NCI-H460 (cell line): Measurements from ENCODE around the gene VAV3. TPM values are rescaled to one million over a fixed set of nuclear protein-coding genes. Genes with fewer than 3 reads are reported as not detected.

Experiments used
- DNase-seq: peaks from one replicate; pipeline ENCODE4 v3.0.0-alpha.2; 2016; ENCODE audit warnings: low read depth; ENCODE audit errors: extremely low read depth
- total RNA-seq: library from RNA; depleted of rRNA; stranded (reverse); fragments of >200 nt; shearing (Covaris generic); gene quantifications from 2 replicates; pipeline ENCODE4 v1.2.3, GENCODE V29; 2014

VAV3 gene
- total RNA-seq, 1 experiment from 2014 or later = 0.79 TPM

DNA sequence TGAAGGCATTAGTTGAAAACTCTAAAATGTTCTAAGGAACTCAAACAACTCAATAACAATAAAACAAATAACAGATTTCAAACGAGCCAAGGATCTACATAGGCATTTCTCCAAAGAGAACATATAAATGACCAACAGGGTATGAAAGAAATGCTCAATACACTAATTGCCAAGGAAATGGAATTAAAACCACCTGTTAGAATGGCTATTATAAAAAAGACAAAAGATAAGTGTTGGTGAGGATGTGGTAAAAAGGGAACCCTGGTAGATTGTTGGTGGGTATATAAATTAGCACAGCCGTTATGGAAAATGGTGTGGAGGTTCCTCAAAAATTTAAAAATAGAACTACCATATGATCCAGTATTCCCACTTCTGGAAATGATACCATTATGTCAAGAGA, 9.1 kb upstream of the VAV3 start:
- no peak for DNase-seq

DNA sequence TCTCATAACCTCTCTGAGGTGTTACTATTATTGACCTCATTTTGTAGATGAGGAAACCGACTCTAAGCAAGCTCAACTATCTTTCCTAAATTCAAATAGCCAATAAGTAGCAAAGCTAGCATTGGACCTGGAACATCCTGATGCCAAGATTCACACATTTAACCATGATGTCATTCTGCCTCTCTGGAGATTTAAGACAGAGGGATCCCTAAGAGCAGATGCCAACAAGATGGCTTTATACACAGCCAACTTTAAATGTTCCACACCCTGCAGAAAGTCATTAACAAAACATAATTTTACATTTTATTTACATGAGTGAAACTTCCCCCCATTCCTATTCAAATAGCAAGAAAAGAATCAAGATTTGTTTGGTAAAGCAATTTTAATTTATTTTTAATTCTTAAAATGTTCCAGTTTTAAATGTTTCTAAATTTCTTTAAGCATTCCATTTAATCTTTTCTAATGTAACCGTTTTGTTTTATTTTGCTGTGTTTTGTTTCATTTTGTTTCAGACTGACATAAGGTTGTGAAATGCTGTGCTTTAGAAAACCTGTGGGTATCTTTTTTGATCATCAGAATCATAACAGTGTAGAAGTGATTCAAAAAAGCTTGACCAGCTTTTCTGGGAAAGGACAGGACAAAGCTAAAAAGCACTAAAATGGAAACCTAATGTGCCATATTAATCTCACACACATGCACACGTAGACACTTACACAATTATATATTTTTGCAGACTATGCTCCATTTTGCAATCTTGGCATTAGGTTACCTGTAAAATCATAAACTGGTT, 7.6 kb upstream of the VAV3 start:
- DNase-seq = no peak

DNA sequence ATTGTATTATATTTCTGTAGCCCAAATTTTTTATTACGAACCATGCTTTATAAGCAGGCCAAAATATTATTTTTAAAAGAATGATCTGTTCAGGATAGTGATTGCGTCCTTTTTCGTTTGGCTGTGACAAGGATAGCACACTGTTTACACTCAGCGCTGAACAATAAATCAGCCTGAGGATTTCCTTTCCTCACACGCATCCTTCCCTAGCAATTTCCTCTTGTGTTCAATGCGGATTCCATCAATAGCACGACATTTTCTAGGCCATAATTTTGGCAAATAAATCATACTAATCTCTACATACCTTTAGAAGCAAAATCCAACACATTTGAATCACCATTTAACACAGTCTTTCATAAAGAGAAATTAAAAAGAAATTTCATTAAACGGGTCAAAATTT, 1.6 kb upstream of the VAV3 start:
- DNase-seq = no peak

DNA sequence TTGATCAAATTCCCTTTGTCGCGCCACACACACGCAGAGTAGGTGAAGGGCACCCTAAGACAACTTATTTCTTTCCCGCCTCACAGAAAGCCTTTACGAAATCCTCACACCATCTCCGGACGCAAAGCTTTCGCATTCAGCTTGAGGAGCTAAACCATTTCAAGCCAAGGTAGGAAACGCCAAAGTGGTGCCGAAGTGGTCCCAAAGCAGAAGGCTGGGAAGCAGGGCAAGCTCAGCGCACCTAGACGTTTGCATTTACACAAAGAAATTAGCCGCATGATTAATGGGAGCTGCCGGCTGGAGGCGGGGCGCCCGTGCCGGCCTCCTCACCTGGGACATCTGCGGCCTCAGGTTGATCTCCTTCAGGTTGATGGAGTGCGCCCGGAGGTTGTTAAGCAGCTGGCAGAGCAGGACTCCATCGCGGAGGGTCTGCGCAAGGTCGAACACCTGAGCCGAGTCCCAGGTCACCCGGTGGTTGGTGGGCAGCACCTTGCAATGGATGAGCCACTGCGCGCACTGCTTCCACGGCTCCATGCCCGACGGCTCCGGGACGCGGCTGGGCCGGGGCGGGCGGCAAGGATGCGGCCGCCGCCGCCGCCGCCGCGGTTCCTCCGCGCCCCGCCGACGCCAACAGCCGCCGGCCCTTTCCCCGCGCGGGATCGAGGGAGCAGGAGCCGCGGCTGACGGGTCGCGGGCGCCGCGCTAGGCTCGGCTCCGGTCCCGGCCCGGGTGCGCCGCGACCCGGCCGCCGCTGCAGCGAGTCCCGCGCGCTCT, 457 bp downstream of the VAV3 start:
- no peak for DNase-seq

DNA sequence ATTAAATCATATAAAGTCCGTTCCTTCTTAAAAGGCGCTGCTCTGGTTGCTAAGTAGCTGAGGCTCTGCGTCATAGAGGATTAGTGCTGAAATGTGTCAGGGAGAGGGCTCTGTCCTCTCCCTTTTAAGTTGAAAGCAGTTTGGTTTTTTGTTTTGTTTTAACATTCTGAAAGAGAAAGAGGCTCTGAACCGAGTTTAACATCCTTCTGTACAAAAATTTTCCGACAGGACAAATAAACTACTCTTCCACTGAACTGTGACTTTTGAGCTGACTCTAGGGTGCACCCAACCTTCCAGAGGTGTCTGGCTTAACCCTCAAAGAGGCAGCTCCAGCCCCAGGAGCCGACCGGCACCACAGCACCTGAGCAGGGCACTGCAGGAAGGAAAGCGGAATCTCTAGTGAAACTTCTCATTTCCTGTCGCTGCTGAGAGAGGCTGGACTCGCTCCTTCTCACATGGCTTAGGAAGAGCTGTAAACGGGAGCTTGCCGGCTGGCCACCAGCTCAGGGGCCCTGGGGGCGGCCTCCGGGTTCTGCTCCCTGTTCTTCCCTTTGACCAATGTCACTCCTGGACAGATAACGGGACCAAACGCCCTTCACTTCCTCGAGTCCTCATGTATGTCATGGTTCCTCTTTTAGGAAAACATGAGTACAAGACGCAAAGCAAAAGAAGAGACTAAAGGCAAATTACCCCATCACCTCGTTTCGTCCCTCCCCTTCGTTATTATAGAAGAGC, 1.2 kb downstream of the VAV3 start:
- no peak for DNase-seq

DNA sequence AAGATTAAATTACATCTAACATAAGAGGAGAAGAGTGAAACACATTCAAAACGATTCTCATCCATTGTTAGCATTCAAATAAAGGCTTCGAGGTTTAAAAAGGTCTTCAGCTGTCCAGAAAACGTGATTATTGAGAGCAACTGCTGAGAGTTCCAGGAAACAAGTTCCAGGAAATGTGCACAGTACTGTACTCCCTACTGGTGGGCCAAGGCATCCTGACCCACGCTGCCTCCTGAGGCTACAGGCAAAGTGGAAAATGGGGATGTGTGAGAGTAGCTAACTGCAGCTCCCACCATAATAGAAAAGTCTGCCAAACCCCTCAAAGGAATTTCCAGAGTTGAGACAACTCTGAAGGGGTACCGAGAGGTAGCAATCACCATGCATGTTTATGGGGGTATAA, 2.0 kb downstream of the VAV3 start:
- DNase-seq = no peak

DNA sequence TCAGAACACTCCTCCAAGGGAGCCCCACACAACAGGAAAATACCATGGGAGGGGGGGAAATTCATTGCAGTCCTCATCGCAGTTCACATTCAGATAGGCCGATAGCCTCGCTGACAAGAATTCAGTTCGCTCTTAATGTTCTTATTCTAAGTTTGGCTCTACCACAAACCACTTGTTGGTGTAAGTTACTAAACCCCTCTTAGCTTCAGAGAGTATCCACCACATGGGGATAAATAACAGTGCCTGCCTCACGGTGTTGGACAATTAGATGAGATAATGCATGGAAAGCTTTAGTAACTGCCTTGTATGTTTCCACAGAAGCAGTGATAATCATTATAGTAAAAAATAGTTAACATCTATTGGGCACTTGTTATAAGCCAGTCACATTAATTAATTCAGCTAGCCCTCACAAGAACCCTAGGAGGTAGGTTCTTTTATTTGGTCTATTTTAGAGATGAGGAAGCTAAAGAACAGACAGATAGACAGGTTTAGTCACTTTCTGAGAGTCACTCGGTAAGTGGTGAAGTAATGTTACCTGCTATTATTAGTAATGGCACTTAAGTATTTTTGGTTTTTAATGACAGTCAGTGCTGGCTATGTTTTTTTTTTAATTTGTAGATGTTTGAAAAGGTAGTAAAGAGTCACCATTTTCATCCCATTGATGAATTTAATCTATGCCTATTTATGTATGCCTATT, 10.1 kb downstream of the VAV3 start:
- no peak for DNase-seq

DNA sequence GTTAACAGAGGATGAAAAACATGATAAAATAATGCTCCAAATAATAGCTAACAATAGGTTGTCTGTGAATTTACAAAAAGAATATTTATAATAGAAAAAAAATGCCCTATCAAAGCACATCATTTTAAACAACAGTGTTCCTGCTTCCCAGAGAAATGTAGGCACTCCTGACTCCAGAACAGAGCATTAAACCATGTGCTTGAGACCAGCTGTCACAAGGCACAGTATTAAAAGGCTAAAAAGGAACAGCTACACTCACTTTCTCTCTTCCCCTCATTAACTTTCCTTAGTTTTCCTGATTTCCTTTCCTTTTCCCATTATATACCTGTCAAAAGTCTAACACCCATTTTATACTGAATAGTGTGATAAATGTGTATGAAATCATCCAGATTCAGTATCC, 10.9 kb downstream of the VAV3 start:
- no peak for DNase-seq

DNA sequence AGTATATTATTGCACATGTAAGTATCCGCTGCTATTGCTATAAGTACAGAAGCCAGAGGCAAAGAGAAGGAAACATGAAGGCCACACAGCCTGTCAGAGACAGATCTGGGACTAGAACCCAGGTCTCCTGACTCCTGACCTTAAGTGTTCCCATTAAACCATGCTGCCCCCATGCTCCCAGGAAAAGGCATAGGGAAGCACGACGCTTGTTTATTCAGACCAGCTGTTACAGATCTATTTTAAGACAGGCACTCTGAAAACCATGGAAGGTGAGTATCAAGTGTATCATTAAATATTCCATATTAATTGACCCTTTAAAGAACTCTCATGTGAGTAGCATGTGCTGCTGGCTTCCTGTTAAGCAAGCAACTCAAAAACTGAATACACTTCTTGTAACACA, 11.4 kb downstream of the VAV3 start:
- DNase-seq = no peak

DNA sequence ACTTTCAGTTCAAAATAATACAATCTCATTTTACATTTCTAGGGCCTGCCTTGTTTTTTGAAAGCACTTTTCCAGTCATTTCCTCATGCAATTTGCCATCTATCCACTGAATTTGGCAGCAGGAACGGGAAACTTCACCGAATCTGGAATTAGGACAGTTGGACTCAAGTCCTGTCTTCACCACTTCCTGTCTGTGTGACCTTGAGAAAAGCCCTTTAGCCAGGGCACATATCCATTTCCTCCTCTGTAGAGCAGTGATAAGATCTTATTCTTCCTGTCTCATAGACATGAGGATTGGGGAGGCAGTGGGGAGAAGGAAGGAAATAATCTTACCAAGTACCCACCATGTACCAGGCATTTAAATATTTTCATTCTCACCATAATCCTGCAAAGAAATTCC, 12.0 kb downstream of the VAV3 start:
- no peak for DNase-seq

DNA sequence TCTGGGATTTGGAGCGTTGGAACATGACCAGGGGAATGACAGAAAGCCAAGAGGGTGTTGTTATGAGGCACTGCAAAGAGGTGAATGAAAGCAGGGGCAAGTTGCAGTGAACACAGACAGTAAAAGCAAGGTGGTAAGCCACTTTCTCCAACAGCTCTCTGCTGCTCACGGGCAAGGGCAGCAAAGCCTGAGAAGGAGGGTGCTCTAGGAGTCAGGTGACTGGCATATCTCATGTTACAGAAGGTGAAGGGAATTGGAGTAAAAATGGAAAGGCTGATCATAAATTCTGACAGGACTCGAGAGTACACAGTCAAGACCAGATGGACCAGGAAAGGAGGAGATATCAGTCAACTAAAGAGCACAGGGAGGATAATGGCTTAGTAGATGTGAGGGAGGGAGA, 14.5 kb downstream of the VAV3 start:
- DNase-seq = no peak

DNA sequence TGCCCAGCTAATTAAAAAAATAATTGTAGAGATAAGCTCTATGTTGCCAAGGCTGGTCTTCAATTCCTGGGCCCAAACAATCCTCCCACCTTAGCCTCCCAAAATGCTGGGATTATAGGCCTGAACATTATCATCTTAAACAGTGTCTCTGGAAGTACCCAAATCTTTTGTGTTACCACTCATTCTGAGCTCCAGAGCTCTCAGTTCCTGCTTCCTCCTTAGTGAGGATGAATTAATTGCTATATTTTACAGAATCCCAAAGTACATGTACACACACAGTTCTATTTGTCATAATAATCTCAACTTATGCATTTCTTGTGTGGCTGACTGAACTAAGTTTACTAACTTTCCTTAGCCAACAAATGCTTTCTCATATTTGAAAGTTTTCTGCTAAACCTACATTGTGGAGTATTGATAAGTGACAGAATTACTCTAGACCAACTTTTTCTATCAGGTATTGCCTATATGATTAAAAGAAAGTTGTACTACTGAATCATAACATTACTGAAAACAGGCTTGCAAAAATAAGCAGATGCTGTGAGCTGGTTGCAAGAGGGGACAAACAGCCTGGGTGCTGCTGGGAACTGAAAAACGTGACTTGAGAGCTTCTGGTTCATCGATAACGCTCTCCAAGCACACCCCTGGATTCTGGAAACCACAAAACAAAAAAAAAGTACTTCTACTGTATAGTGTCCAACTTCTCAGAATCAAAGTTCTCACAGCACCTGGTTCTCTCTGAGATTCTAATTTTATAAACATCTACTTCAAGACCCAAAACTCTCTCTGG, 15.3 kb downstream of the VAV3 start:
- DNase-seq = no peak

DNA sequence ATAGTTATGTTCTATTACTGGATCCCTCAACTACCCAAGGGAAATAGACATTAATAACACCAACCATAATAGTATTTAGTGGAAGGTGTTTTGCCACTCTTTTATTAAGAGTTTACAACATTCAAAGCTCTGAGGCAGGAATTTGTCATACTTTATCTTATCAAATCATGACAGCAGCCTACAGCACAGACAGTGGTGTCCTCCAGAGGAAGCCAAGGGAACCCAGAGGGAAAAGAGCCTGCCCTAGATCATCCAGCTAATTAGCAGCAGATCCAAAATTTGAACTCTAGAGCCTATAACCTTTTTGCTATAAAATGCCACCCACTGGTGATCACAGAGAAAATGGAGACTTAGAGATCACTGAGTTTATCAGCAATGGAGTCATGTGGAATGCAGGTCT, 18.2 kb downstream of the VAV3 start:
- DNase-seq = no peak

DNA sequence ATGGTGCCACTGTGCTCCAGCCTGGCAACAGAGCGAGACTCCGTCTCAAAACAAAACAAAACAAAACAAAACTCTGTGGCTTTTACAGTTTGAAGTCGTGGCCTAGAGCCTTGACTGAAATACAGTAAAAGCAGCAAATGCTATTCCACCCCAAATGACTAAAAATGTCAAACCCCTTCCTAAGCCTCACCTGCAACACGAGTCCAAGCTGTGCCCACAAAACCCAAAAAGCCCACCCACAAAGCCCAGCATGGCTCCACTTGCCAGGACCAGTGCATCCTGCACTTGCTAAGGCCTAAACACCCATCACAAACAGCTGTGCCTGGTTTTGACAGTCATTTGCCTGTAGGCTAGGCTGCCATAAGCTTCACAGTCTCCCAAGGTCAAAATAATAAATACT, 21.3 kb downstream of the VAV3 start:
- no peak for DNase-seq

DNA sequence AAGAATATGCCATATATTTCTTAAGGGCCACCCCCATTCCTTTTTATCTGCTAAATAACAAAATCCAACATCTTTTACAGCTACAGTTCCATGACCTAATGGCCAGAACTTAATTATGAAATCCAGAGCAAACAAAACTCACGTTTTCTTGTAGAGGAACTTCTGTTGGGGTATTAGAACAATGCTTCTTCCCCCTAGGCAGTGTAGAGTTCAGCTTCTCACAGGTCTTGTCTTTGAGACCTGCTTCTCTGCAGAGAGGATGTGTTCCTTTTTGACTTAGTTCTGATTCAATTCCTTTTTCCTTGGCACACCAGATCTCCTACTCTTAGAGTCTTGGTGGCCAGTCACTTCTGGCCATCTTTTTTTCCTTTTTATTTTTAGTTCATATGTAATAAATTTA, 22.2 kb downstream of the VAV3 start:
- no peak for DNase-seq

DNA sequence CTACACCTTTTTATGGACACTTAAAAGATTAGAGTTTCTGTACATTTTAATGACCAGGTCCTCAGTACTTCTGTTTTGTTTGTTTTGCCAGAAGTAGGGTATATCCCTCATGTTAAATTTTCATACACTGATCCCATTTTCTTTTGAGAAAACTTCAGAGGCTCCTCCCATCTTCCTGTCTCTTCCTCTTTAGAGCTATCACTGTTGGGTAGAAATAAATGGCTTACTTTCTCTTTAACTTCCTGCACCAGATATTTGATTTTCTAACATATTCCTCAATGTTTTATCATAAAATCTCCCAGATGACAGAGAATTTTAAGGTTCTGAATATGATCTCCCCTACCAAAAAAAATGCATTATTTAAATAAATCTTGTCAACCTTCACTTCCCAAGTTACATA, 23.4 kb downstream of the VAV3 start:
- DNase-seq = no peak

DNA sequence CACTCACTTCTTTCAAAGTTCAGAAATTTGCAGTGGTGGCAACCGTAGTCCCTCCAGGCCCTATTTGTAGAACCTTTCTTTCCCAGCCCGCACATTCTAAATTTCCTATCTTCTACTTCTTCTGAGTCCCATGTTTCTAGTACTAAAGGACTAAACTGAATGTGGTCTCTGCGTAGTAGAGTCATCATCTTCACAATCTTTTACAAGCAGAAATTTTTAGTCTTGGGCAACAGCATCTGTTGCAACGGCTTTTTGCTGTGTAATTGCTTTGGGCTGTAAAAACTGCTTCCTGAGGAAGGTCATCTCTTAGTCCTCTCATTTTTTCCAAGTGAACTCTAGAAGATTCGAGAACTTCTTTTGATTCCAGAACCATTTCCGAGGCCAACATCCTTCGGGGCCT, 23.9 kb downstream of the VAV3 start:
- no peak for DNase-seq

DNA sequence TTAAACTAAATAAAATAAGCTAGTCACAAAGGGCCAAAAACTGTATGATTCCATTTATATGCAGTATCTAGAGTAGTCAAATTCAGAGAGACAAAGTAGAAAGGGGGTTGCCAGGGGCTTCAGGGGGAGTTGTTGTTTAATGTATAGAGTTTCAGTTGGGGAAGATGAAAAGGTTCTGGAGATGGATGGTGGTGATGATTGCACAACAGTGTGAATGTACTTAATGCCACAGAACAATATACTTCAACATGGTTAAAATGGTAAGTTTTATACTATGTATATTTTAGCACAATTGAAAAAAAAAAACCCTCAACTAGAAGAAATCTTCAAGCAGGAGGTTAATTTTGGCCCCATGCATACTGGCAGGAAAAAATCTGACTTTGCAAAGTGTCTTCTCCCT, 24.3 kb downstream of the VAV3 start:
- no peak for DNase-seq

DNA sequence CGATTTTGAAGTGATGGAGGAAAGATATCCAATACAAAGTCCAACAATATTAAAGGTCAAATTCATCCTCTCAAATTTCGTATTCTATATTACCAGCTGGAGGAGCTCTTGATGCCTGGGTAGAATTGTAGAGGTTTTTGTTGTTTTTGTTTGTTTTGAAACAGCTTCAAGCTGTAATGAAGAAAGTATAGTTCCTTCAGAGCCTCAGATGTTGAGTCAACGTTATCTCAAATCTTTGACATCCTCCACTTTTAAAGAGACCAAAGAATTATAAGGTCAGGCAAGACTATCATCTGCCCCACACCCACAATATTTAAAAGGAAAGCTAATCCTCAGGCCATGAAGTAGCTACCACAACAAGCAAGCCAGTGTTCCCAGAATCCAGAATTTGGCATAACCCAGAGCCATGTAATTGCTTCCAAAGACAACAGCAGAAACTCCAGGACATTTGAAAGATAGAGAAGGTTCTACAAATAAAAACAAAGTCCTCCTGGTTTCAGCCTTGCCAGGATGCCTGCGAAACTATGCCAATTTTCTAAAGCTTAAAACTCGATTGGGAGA, 24.9 kb downstream of the VAV3 start:
- no peak for DNase-seq

DNA sequence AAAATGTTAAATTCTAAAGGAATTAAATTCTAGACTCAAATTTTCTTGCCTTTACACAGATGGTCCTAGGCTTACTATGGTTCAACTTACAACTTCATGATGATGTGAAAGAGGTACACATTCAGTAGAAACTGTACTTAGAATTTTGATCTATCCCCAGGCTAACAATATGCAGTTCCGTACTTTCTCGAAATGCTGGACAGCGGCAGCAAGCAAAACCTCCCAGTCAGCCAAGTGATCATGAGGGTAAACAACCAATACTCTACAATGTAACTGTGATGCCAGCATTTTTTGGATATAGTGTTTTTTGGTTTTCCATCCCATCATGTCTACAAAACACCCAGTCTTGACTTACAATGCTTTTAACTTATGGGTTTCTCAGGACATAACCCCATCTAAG, 25.7 kb downstream of the VAV3 start:
- DNase-seq = no peak
